HG03571 (cell line): Measurements from ENCODE around the gene BYSL.

Source experiments
- ATAC-seq: cut with Tn5 transposase; IDR thresholded peaks from one replicate; pipeline ENCODE4 v1.9.1; 2021; ENCODE audit not compliant: unreplicated experiment

BYSL gene

DNA sequence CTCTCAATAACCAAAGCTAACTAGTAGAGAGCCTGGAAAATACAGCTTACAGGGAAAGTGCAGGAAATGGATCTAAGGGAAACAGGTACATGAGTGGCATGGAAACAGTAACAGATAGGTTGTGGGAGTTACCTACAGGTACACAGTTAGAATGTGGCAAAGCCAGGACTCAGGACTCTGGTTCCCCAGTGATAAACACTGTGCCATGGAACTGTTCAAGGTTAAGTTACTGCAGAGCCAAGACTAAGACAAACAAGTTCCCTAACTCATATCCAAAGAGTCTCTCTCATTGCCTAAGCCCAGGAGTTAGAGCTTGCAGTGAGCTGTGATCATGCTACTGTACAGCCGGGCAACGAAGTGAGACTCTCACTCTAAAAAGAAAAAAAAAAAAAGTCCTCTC lies 7.0 kb upstream of the BYSL start:
- ATAC-seq, result no peak

DNA sequence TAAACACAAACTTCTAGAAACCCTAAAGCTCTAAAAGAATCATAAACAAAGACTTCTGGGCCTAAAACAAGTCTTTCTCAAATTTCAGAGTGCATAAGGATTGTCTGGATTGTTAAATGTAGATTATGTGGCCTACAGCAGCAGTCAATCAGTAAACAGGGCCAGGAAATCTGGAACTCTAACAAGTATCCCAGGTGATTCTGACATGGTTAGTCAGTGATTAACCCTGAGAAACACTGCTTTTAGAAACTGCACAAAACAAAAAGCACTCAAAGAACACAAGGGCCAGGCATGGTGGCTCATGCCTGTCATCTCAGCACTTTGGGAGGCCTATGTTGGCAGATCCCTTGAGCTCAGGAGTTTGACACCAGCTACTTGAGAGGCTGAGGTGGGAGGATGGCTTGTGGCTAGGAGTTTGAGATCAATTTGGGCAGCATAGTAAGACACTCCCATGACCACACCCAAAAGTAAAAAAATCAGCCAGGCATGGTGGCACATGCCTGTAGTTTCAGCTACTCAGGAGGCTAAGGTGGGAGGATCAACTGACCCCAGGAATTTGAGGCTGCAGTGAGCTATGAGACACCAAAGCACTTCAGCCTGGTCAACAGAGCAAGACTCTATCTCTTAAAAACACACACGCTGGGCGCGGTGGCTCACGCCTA lies 6.3 kb upstream of the BYSL start:
- no peak for ATAC-seq

DNA sequence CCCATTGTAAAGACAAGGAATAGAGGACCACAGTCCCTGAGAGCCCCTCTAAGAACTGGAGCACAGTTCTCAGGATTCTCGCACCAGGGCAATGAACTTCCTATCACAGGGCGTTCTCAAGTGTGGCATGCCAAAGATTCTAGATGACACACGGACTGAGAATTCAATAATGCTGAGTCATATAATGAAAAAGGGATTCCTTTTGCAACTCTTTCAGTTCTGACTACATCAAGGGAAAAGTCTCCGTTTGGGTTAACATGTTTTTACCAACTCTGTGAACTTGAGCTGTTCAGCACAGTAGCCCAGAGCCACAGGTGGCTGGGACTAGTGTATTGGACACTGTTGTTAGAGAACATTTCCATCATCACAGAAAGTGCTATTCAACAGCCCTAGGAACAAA lies 3.8 kb upstream of the BYSL start:
- ATAC-seq, result no peak

DNA sequence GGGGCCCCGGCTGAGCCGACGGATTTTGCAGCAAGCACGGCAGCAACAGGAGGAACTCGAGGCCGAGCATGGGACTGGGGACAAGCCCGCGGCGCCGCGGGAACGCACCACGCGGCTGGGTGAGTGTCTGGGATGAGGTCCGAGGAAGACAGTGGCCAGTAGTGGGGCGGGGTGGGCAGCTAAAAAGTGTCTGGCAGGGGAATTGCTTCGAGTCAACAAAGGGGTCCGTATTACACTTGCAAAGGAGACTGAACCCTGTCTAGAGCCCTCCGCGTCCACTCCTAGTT lies 356 bp downstream of the BYSL start:
- no peak for ATAC-seq

DNA sequence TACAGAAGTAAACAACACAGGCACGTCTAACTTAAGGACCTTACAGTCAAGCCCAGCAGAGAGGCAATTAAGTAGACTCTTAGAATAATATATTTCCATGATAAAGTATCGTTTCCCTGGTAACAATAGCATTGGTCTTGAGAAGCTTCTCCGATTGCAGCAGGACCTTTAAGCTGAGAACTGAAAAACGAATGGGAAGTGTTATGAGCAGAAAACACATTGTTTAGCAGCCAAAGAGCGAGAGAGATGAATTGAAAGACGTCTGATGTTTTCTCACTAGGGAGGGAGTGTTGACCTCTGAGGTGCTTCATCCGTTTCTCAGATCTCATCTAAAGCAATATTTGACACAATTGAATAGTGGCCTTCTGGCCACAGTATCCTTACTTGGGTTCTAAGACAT lies 855 bp downstream of the BYSL start:
- no peak for ATAC-seq

DNA sequence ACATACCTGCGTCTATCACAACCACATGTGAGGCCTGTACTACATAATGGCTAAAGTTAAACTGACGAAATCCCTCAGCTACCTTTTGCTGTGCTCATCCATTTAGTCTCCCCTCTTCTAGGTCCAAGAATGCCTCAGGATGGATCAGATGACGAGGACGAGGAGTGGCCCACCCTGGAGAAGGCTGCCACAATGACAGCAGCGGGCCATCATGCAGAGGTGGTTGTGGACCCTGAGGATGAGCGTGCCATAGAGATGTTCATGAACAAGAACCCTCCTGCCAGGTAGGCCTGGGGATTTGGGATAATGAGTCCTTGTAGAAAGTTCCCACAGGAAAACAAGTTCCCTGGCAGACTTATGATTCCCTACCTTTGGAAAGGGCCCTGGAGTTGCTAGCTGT lies 6.0 kb downstream of the BYSL start:
- no peak for ATAC-seq

DNA sequence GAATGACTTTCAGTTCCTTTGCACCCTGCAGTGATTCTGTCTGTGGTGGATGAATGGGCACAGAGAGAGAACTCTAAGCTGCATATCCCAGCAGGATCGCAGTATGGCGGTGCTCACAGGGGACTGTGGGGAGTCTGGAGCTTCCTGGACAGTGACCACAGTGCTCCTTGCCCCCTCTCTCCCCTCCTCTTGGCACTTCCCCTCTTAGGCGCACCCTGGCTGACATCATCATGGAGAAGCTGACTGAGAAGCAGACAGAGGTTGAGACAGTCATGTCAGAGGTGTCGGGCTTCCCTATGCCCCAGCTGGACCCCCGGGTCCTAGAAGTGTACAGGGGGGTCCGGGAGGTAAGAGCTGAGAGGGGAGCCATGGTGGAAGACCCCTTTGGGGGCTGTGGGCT lies 8.6 kb downstream of the BYSL start:
- no peak for ATAC-seq

DNA sequence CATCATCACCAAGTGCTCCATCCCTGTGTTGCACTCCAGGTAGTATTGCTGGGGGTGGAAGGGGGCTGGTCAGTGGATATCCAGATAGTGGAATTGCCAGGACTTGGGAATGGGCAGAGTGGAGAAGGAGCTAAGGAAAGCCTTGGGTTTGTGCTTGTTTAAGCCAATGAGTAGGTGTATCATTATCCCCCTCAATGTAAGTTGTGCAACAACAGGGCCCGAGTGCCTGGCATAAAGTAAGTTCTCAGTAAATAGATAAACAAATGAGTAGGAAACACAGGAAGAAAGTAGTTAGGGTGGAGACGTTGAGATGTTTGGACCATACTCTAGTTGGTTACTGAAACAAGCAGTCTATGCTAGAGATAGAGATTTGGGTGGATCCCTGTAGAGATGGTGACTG lies 10.5 kb downstream of the BYSL start:
- ATAC-seq, result no peak

DNA sequence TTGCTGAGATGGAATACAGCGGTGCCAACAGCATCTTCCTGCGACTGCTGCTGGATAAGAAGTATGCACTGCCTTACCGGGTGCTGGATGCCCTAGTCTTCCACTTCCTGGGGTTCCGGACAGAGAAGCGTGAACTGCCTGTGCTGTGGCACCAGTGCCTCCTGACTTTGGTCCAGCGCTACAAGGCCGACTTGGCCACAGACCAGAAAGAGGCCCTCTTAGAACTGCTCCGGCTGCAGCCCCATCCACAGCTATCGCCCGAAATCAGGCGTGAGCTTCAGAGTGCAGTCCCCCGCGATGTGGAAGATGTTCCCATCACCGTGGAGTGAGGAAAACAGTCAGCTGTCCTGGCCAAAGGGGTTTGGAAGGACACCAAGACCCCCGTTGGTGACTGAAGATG lies 11.1 kb downstream of the BYSL start:
- no peak for ATAC-seq

DNA sequence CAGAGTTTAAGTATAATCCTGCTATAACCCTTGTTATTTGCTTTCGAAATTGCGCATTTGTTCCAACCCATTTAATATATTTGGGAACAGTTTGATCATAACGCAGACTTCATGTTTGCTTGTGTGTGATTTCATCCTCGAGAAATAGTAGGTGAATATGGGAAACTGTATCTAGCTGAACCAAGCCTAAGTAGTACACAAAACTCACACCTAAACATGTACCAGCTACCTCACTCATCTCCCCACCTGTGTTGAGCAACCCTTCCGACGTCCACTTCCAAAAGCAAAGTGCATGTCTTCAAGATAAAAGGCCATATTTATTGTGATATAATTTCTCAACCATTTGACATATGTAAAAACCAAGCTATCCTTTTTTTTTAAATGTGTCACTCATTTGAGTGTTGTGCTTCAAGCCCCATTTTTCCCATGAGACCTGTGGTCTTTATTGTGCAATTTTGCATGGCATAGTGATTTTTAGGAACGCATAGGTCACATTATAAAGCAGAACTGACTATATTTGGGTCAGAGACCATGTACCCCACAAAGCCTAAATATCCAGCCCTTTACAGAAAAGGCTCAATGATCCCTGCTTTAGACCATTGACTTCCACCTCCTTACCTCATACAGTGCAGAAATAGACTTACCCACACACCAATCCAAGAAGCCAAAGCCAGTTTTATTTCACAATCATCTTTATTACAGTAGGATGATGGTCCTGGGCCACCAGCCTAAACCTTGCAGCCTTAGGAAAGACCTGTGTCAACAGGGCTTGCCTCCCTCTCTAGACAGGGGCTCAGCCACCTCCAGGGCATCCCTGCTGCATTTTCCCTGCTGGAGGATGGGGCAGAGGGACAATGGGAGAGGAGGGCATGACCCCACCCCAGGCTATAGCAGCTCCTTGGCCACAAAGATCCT lies 13.2 kb downstream of the BYSL start:
- ATAC-seq, result no peak

DNA sequence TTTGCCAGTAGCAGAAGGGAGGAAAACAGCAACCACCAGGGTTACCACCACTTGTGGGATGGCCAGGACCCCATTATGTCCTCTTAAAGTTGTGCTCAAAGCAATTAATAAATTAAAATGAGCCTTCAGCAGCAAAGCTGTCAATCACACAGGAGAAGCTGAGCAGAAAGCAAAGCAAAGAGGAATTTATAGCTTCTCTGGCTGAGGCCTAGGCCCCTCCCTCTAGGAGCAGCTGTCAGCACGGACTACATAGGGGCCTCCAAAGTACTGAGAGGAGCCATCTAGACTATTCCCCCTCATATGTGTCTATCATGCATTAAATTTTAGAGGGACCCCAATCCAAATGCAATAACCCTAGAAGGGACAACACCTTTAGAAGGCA lies 13.9 kb downstream of the BYSL start:
- ATAC-seq, result no peak

DNA sequence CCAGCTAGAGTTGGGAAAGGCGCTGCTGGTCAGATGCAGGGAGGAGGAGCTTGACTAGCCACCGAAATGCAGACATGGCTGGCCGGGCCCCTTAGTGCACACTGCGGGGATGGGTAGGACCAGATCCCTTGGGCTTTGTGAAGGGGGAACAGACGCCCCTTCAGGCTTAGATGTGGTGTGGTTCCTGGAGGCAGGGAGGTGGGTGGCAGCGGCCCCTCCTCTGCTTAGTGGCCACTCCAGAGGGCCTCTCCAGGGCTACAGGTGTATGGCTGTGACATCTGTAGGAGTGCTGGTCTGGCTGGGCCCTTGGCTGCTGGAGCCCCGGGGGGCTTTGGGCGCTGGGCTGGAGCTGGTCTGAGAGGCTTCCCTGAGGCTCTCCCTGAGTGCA lies 14.4 kb downstream of the BYSL start:
- no peak for ATAC-seq

DNA sequence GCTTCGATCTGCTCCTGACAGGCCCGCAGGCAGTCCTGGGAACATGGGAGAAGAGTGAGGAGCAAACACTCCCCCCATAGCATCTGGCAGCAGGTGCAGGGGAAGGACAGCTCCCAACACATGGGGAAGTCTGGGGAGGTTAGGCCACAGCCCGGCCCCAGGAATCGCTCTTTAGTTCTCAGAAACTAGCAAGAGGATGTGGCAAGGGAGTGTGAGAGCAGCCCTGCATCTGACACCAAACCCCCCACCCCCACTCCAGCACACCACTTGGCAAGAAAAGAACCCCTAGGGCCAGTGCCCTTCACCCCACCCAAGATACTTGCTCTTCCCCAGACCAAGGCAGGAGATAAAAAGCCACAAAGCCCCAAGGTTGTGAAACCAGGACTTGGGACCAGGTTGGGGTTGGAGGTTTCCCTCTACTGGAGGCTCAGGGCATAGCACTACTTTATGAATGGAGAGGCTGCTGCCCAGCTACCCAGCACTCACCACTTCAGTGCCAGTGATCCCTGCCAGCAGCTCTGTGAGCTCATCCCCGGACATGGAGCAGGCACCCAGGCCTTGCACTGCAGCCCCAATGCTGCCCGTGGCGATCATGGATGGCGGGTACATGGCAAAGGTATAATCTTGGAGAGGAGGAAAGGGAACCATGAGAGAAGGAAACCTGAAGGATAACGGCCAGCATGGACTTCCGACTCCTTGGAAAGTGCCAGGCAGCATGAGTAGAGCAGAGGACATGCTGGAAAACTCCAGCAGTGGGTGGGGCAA lies 15.0 kb downstream of the BYSL start:
- no peak for ATAC-seq

DNA sequence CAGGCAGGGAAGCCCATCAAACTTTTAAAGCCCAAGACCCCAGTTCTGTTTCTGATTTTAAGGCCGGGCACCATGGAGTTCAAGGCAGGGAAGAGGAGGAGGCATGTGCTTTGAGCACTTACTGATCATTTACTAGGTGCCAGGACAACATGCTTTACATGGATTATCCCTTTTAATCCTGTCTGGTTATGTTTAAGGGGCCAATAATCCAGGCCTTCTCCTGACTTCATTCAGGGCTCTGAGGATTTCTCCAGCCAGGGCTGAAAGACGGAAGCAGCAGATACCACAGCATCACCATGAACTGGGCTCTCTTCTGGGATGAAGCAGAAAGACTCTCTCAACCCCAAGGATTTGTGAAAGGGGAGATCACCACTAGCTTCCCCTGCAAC lies 16.2 kb downstream of the BYSL start:
- no peak for ATAC-seq

DNA sequence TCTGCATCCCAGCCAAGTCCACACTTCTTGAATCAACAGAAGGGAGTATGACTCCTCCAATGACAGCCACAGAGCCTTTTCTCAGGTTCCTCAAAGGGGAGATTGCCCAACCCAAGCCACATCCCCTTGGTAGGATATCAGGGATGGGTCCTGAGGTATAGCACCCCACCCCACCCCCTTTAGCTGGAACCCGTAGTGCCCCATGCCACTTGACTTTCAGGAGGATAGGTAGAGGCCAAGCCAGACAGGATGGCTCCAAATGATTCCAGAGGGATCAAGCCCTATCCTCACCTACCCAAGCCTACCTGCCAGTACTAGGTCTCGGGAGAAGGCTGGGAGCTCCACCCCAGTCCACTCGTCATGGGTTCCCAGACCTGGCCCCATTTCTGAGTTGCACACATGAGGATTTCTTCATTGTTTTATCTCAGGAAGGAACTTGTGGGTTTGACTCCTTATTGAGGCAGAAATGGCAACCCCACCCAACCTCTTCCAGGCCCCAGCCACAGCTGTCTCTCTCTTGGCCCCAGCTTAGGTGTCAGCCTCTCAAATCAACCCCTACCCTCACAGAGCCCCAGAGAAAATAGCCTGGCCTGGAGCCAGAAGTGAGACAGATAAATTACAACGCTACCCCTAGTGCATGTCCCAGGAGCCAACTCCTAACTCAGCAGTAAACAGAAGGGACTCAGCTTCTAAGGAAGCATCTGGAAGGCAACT lies 16.7 kb downstream of the BYSL start:
- no peak for ATAC-seq

DNA sequence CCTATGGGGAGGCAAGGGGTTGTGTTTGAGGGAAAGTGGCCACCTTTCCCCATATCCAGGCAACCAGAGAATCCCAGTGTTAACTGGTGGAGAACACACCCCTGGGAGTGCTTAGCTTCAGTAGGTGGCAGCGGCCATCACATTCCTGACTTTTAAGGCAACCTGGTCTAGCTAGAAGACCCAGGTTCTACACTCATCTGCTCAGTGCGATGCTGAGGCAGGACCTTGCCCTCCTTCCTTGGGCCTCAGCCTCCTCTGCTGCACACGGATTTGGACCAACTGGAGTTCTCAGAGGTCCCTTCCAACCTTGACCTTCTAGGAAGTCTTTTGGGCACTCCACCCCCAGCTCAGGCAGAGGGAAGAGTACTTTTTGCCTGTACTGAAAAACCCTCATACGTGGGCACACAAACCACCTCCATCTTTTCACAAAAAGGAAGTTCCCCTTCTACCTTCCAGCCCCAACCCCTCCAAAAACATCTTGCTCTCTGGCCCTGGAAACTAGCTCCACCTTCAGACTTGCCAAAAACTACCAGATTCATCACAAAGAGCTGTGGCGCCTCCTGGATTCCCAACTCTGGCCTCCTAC lies 17.4 kb downstream of the BYSL start:
- no peak for ATAC-seq

DNA sequence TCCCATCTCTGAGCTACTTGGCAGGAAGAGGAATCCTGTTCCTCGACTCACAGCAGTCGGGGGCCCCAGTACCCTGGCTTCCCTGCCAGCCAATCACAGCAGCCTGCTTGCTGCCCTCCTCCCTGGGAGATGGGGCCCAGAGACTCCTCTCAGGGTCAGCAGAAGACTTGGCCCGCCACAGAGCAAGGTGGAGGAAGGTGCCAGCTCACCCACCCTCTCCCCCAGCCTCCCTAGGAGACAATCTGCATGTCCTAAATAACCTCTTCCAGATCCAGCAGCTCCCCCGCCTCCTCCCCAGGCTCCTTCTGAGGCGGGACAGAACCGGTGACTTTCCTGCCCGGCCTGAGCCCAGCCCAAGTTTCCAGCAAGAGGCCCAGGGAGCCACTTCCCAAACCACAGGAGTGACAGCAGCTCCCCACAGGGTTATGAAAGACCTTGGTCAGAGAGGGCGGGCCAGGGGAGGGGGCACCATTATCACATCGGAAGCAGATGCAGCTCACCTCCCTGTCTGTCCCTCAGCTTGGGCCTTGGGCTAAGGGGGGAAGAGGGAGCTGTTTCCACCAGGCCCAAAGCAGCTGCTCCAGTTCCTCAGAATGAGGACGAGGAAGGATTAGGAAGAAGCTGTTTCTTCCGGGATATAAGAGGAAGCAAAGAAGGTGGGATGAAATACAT lies 18.0 kb downstream of the BYSL start:
- no peak for ATAC-seq

DNA sequence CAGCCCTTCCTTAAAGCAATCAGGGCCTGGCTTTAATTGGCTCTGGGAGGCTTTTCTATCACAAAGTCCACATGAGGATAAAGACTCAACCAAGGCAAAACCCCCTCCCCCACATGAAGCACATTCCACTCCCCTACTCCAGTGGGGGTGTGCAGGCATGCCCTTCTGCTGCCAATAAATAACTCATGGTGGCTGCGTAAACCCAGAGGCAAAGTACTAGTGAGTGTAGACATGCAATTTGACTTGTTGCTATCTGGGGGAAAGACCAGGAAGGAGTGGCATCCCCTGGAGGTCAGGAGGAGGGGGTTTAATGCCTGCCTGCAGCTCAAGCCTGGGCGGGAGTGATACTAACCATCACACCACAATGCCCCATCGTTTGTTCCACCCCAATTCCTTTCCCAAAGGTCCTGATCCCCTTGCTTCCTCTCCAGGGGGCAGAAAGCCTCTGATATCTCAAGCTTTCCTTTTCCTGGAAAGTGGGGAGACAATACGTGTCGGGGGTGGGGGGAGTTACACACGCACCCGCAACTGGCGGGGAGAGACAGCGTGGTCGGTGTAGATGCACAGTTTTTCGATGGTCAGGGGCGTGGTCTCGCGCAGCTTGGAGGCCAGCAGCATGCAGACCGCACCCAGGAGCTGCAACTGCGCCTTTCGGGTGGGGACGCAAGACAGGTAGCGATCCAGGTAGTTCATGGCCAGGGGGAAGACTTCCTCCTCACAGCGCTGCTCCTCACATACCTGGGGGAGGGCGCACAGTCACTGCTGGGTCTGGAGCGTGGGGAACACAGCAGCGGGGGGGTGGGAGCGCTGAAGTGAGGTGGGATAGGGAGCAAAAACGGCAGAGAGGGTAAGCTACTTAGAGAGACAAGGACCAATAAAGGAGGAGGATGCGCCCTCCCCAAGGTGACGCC lies 18.8 kb downstream of the BYSL start:
- no peak for ATAC-seq

DNA sequence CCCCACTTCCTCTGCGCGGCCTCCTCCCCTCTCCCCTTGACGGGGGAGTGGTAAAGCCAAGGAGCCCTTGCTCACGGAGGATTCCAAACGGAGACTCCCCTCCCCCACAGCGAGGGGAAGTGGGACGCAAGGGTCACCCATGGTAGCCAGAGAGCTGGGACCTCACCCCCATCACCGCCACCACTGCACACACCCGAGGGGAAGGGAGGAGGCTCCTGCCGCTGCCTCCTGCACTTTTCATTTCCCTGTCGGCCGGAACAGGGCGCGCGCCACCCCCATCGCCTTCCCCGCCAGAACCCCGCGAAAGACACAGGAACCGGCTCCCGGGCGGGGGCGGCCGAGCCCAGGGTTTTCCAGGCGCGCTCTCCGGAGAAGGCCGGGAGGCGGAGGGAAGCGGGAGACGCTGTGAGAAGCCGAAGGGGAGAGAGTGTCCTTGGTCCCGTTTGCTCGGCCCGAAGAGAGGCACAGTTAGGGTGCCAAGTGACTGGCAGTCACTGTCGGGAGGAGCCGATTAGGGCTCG lies 19.5 kb downstream of the BYSL start:
- ATAC-seq, result no peak
